GM19455 (cell line): ENCODE results near the gene BEST3.

Source experiments
- ATAC-seq: cut with Tn5 transposase; IDR thresholded peaks from one replicate; pipeline ENCODE4 v1.9.1; 2021; ENCODE audit not compliant: unreplicated experiment

Gene BEST3

DNA sequence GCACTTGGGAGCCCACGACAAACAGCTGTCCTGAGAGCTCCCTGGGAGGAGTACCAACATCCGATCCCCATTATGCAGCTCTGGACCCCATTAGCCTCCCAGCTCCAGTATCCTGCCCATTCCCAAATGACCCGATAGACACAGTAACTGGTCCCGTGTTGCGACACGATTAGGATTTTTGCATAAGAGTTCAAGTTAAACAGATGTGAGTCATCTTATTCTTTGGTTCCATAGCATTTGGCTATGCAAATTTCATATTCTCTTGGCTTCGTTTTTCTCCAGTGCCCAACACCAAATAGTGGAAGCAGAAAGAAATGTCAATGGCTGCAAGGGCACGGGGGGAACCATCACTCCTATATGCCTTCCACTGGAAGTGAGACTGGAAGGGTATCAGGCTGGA is 45.4 kb downstream of the BEST3 start:
- no peak for ATAC-seq

- no peak for ATAC-seq
Observed at GRCh38 chr12:69651922-69652321, 47.2 kb downstream of the BEST3 start.

- ATAC-seq: no peak
Observed at GRCh38 chr12:69649529-69649928, 49.6 kb downstream of the BEST3 start.

DNA sequence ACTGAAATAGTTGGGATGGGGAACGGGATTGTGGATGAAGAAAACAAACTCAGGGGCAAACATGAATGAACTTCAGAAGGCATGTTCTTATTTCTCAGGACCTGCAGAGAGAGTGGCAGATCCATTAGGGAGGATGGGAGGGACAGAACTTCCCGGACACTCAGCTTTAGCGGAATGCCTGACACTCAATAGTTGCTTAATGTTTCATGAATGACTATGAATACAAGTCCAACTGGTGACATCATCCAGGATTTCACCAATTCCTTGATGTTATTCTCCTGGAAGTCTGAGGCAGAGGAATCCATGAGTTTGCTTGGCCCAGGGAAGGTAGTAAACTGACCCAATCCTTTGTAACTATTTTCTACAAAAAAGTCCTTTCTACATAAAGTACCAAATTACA is 50.6 kb downstream of the BEST3 start:
- no peak for ATAC-seq

DNA sequence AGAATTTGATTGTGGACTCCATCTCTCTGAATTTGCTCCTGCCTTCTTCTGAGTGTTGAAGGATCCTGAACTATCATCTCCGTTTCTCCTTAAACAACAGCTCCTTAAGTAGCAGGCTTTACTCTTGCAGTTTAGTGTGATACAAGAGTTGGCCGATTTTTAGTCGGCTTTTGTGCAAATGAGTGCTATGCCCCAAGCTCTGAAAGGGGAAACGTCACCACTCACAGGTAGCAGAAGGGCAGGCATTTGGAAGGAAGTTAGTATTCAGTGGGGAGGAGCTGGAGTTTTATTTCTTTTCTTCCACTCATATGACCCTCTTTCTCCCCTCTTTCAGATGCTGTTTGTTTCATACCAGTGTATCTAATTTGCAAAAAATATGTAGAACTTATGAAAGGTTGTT is 51.9 kb downstream of the BEST3 start:
- ATAC-seq: no peak

DNA sequence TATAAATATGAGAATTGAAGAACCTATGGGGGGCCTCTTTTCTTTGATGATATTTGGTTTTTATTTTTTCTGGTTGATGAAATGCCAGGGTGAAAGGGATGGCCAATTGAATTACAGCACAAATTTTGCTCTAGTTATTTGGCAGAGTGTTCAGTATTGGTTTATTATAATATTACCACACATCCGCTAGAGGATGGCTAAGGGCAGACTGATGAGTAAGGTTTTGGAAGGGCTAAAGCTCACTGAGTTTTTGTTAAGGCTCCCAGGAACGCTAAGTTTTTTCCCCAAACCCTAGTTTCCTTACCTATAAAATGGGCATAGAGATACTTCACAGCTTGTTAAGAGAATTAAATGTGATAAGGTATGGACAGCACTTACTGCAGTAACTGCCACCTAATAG is 54.1 kb downstream of the BEST3 start:
- ATAC-seq: no peak

DNA sequence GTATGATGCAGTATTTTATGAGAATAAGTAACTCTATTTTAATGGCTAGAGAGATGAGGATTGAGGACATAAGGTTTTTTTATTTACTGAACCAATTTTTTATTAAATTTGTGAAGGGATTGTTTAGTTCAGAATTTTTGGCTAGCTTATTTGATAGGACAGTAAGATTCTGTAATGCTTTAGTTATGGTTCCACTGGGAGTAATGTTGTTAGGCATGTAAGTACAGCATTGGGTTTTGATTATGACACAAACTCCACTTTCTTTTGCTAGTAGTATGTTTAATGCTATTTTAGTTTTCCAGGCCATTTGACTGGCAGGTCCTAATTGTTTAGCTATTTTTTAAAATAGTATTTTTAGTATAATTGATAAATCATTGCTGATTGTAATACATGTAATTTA is 54.6 kb downstream of the BEST3 start:
- no peak for ATAC-seq

DNA sequence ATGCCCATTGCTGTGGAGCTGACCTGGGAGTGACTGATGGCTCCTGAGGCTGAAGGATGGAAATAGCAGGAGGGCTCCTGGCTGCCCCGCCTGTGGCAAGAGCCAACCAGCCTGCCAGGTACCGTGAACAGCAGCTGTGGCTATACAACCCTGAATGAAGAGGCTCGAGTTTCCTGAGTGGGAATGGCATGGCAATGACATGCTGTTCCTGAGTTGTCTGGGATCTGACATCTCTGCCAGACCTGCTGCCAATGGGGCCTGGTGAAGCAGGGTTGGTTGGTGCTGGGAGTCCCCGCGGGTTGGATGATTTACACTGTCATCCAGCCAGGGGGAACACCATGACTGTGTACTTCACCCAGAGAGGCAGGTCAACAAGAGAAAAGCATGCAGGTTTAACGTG is 56.6 kb downstream of the BEST3 start:
- no peak for ATAC-seq

GRCh38 chr12:69641546-69641945 is 57.6 kb downstream of the BEST3 start:
- no peak for ATAC-seq

DNA sequence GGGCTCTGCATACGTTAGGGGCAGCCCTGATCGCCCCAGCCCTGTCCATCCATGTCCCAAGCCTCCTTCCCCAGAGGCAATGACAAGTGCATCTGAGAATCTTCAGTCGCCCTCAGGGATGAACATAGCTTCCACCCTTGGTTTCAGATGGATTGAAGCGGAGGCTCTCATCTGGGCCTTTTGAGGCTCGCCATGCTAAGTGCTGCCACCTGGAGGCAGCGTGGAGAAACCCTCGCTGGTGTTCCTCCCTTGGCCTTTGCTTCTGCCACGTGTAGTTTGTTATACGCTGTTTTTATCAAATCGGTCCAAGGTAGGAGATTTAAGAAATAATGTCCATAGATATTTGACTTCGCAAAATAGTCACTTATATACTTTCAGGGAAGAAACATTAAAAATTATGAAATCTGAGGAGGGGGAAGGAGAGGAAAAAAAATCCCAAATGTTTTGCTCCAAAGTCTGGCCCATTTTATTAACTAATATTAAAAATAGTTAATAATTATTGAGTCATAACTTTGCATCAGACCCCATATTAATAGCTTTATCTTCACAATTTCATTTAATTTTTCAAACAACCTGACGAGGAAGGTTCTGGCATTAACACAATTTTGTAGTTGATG is 59.6 kb downstream of the BEST3 start:
- peak; percentile 88 for ATAC-seq

DNA sequence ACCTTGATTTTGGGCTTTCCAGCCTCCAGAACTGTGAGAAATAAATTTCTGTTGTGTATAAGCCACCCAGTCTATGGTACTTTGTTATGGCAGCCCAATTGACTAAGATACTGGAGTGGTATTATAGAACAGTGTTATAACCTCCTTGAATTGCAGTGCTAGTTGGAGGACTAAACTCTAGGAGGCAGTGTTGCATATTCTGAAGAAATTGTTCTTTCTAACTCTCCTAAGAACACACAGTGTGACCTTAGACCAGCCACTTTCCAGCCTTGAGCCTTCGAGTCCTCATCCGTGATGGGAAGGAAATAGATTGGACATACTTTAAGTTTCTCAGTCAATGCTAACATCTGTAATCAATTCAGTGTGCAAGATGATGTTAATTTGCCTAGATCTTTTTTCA is 66.0 kb downstream of the BEST3 start:
- no peak for ATAC-seq

GRCh38 chr12:69630191-69630590 is 68.9 kb downstream of the BEST3 start:
- ATAC-seq: no peak

- ATAC-seq: no peak
Observed at GRCh38 chr12:69627501-69627900, 71.6 kb downstream of the BEST3 start.

DNA sequence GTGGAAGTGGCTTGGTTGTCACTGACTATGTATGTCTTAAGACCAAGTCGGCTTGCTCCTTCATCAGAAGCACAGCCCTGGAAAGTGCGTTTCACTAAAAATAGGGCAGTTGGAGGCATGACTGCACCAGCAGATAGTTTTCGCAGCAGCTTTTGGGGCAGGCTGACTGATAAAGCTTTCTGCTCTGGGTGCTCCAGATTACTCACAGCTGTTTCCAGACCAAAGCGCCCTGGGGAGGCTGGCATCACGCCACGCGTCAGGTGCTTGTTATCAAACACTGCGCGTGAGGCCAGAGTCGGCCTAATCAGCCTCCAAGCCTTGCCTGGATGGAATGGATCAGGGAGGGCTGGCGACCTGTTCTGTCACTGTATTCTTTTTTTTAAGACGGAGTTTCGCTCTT is 75.1 kb downstream of the BEST3 start:
- no peak for ATAC-seq

- ATAC-seq: no peak
Observed at GRCh38 chr12:69621551-69621950, 77.6 kb downstream of the BEST3 start.

GRCh38 chr12:69620921-69621320 is 78.2 kb downstream of the BEST3 start:
- no peak for ATAC-seq

DNA sequence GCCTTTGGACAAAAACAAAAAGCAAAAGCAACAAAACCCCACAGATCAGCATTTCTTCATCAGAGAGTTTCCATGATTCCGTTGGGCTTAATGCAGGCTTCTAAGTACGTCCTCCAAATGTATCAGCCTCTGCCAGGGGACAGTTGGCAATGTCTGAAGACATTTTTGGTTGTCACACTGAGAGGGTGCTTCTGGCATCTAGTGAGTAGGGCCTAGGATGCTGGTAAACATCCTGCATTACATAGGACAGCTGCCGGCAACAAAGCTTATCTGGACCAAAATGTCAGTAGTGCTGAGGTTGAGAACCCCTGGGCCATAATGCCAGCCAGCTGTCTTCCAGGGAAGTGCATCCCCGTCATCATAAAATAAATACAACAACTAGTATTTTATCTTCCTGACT is 79.0 kb downstream of the BEST3 start:
- no peak for ATAC-seq

- ATAC-seq: no peak
Observed at GRCh38 chr12:69619050-69619449, 80.1 kb downstream of the BEST3 start.

DNA sequence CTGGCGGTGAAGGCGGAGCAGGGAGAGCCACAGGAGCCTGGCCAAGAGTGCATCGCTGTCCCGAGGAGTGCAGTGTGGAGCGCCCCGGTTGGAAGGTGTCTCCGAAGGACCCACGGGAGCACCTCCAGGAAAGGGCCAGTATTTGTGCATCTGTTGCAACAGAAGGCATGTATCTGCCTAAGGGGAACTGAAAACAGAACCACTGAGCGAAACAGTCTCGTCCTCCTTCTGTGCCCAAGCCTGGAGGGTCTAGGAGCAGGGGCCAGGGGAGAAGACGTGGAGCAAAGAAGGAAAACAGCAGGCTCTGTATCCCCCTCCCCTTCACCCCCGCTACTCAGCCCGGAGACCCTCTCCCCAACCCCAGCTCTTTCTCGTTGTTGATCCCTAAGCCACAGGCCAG is 83.1 kb downstream of the BEST3 start:
- ATAC-seq: no peak

DNA sequence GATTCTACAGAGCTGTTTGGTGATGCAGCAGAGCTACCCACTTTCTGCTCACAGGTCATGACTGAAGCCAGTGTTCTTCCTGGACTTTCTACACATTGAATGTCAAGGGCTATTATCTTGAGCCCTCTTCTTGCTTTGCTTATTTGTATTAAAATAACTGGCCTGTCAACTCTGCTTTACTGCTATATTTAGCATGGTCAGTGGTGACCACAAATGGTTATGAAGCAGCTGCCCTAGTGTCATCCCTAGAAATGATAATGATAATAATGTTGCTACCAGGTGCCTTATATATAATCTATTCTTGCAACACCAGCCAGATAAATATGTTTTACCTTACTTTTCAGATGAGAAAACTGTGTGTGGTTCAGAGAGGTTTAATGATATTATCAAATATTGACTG is 85.8 kb downstream of the BEST3 start:
- no peak for ATAC-seq

GRCh38 chr12:69610729-69611128 is 88.4 kb downstream of the BEST3 start, which contains the start of gene LRRC10:
Gene LRRC10, minus strand, starts transcription at chr12:69610907. Its CDS starts 69 bp downstream, at chr12:69610838.
- no peak for ATAC-seq

- ATAC-seq: no peak
Observed at GRCh38 chr12:69610126-69610525, 89.0 kb downstream of the BEST3 start.

- ATAC-seq: no peak
Observed at GRCh38 chr12:69608114-69608513, 91.0 kb downstream of the BEST3 start.
